Kidney (tissue), 14 donors: ENCODE results near the gene SLC16A1. TPM values are rescaled to one million over a fixed set of nuclear protein-coding genes. Genes with fewer than 3 reads are reported as not detected.
"Not testable (repeated sequence)": the region's sequence is repeated elsewhere in the genome, so short reads cannot be mapped to it uniquely, and the experiment has no call there.

ENCODE experiments used
- DNase-seq, 5 donors: peaks; one replicate each; pipeline ENCODE4 v3.0.0-alpha.2; 2013 to 2020
- FAIRE-seq: peaks from 2 replicates; lab custom pipeline; 2012; peaks lifted over from hg19 to GRCh38; lab: Jason Lieb, UNC
- H3K27ac ChIP-seq, 2 donors: one replicate each; pipeline ENCODE4 v1.7.0; 2013; ENCODE audit warnings: low read depth in 2 of 2, low read length in 2 of 2, inconsistent platforms in 1 of 2
- H3K27me3 ChIP-seq: one replicate; pipeline ENCODE4 v1.7.1; 2013; ENCODE audit warnings: low read length, inconsistent platforms; ENCODE audit not compliant: control insufficient read depth, insufficient read depth
- H3K36me3 ChIP-seq, 3 donors: one replicate each; pipeline versions ENCODE4 v1.7.0 to v1.7.1; 2013; ENCODE audit warnings: low read length in 3 of 3, control low read depth in 1 of 3, inconsistent platforms in 1 of 3; ENCODE audit not compliant: insufficient read depth in 3 of 3, control insufficient read depth in 2 of 3
- H3K4me1 ChIP-seq, 3 donors: one replicate each; pipeline versions ENCODE4 v1.7.0 to v1.7.1; 2013; ENCODE audit warnings: low read length in 3 of 3, inconsistent platforms in 1 of 3, low read depth in 1 of 3; ENCODE audit not compliant: control insufficient read depth in 2 of 3, insufficient read depth in 2 of 3
- H3K4me3 ChIP-seq, 3 donors: one replicate each; pipeline versions ENCODE4 v1.7.0 to v1.8.1; 2013; ENCODE audit warnings: low read length in 3 of 3, control low read depth in 1 of 3, inconsistent platforms in 1 of 3
- H3K9ac ChIP-seq, 3 donors: one replicate each; pipeline versions ENCODE4 v1.7.0 to v1.7.1; 2013; ENCODE audit warnings: low read length in 3 of 3, control low read depth in 1 of 3, inconsistent platforms in 1 of 3
- H3K9me3 ChIP-seq, 3 donors: one replicate each; pipeline versions ENCODE4 v1.7.0 to v1.7.1; 2013; ENCODE audit warnings: low read length in 3 of 3, control low read depth in 1 of 3, inconsistent platforms in 1 of 3; ENCODE audit not compliant: control insufficient read depth in 2 of 3, insufficient read depth in 1 of 3
- intact Hi-C: fragments of 100-400 bp; cut with DNase I; formaldehyde crosslinking; loops from one replicate; pipeline ENCODE4 v1.11.1; 2022
- polyA plus RNA-seq: library from polyadenylated mRNA; stranded (reverse); fragments of 350-450 nt; fragmentation: Illumina TruSeq; extraction: RNeasy Lipid Tissue Mini Kit (QIAGEN cat#74804); gene quantifications from one replicate; pipeline ENCODE4 v1.2.3, GENCODE V29; 2014; ENCODE audit warnings: low read depth, low replicate concordance; ENCODE audit not compliant: insufficient read depth
- total RNA-seq: library from RNA; stranded (reverse); fragmentation: NEBNext Ultra II Directional; extraction: Animal tissue kit (Norgen Biotek cat#: 25700); gene quantifications from one replicate; pipeline ENCODE4 v1.2.1, GENCODE V29; 2021
- TF ChIP-seq, protein P1 (sequence below): IDR thresholded peaks from 3 replicates; pipeline ENCODE4 v1.5.1; 2012; ENCODE audit warnings: mild to moderate bottlenecking, moderate library complexity, borderline replicate concordance; ENCODE audit not compliant: insufficient read depth; ENCODE audit errors: extremely low read depth
- donor health status: control.
- donor health status: control.
- donor health status: control.
- donor health status: control.
- donor health status: control.
- donor health status: DM: yes; HTN: yes; CAD: no.
- donor health status: Normal renal cell carcinoma (clear cell type).

Gene SLC16A1
- total and polyA plus RNA-seq, 2 donors from 2014 or later, result 8.7 to 9.7 TPM

- no peaks in the 10 kb centered on the region for H3K27me3 ChIP-seq
- H3K27ac ChIP-seq, result no peak overlapping the region
- no peaks in the 10 kb centered on the region for H3K36me3 ChIP-seq
- TF ChIP-seq, protein P1, sequence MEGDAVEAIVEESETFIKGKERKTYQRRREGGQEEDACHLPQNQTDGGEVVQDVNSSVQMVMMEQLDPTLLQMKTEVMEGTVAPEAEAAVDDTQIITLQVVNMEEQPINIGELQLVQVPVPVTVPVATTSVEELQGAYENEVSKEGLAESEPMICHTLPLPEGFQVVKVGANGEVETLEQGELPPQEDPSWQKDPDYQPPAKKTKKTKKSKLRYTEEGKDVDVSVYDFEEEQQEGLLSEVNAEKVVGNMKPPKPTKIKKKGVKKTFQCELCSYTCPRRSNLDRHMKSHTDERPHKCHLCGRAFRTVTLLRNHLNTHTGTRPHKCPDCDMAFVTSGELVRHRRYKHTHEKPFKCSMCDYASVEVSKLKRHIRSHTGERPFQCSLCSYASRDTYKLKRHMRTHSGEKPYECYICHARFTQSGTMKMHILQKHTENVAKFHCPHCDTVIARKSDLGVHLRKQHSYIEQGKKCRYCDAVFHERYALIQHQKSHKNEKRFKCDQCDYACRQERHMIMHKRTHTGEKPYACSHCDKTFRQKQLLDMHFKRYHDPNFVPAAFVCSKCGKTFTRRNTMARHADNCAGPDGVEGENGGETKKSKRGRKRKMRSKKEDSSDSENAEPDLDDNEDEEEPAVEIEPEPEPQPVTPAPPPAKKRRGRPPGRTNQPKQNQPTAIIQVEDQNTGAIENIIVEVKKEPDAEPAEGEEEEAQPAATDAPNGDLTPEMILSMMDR, result no peak
- intact Hi-C loops, result no loop called here
- H3K4me1 ChIP-seq, result no peaks in the 10 kb centered on the region
- H3K9me3 ChIP-seq, result peaks cover 0 to 8% (median 0%) of the 10 kb centered on the region in 3 donors
- DNase-seq (no peak), FAIRE-seq (no peak)
- no peak overlapping the region for H3K9ac ChIP-seq
- no peak overlapping the region for H3K4me3 ChIP-seq
Observed at GRCh38 chr1:112893288-112894009, 62.5 kb downstream of the SLC16A1 start.

- H3K4me1 ChIP-seq, H3K27me3 ChIP-seq, DNase-seq, H3K9me3 ChIP-seq, H3K4me3 ChIP-seq, intact Hi-C loops, FAIRE-seq, H3K36me3 ChIP-seq, H3K27ac ChIP-seq, H3K9ac ChIP-seq: not testable (repeated sequence)
Observed at GRCh38 chr1:112889906-112890305, 66.1 kb downstream of the SLC16A1 start.

GRCh38 chr1:112889052-112889768 lies 66.8 kb downstream of the SLC16A1 start:
- intact Hi-C loops, result no loop called here

GRCh38 chr1:112888630-112889029 lies 67.4 kb downstream of the SLC16A1 start:
- intact Hi-C loops, result no loop called here
- Histone ChIP-seq H3K4me1 (no peaks in the 10 kb centered on the region), H3K9ac (no peak overlapping the region), H3K27ac (no peak overlapping the region), H3K4me3 (no peak overlapping the region), H3K36me3 (no peaks in the 10 kb centered on the region), H3K9me3 (peaks cover 0 to 3% (median 0%) of the 10 kb centered on the region in 3 donors), H3K27me3 (no peaks in the 10 kb centered on the region)
- no peak for DNase-seq
- no peak for FAIRE-seq
- TF ChIP-seq, protein P1, result no peak

More at GRCh38 chr1:112889052-112889768, 66.8 kb downstream of the SLC16A1 start:
- FAIRE-seq (no peak), DNase-seq (peak in 1 of 5 donors; percentile 5)
- Histone ChIP-seq H3K9ac (no peak overlapping the region), H3K27me3 (no peaks in the 10 kb centered on the region), H3K27ac (no peak overlapping the region), H3K4me3 (no peak overlapping the region), H3K4me1 (no peaks in the 10 kb centered on the region), H3K9me3 (peaks cover 0 to 8% (median 0%) of the 10 kb centered on the region in 3 donors), H3K36me3 (no peaks in the 10 kb centered on the region)
- TF ChIP-seq, protein P1, result no peak
